Tibial artery (tissue), 4 donors: ENCODE measurements around the gene TUBA3C.

ENCODE experiments used
- DNase-seq, 2 donors: peaks; one replicate each; pipeline ENCODE4 v3.0.0-alpha.2; 2019
- H3K27ac ChIP-seq, 2 donors: fragments of 200-600 bp; sonication (generic) in 1 of 2; 1 replicate in 1 of 2; 2 replicates in 1 of 2; pipeline ENCODE4 v1.5.1; 2018 to 2019; ENCODE audit warnings: mild to moderate bottlenecking in 1 of 2
- H3K27me3 ChIP-seq, 2 donors: fragments of 200-600 bp; sonication (generic) in 1 of 2; one replicate each; pipeline versions ENCODE4 v1.5.1 to v1.6.0; 2016 to 2019
- H3K36me3 ChIP-seq, 3 donors: fragments of 200-600 bp; sonication (generic) in 2 of 3; one replicate each; pipeline ENCODE4 v1.5.1; 2016 to 2019; ENCODE audit warnings: mild to moderate bottlenecking in 2 of 3
- H3K4me1 ChIP-seq, 4 donors: fragments of 200-600 bp; sonication (generic) in 2 of 4; 1 replicate in 3 of 4; 2 replicates in 1 of 4; pipeline ENCODE4 v1.5.1; 2016 to 2019
- H3K4me3 ChIP-seq, 2 donors: fragments of 200-600 bp; sonication (generic) in 1 of 2; 1 replicate in 1 of 2; 2 replicates in 1 of 2; pipeline ENCODE4 v1.5.1; 2018 to 2019; ENCODE audit warnings: mild to moderate bottlenecking in 2 of 2
- H3K9me3 ChIP-seq, 3 donors: fragments of 200-600 bp; sonication (generic) in 1 of 3; one replicate each; pipeline ENCODE4 v1.5.1; 2016 to 2019
- CTCF ChIP-seq, 2 experiments: fragments of 200-600 bp in 1 of 2; fragments of 450-650 bp in 1 of 2; IDR thresholded peaks; one replicate each; pipeline ENCODE4 v1.5.1; 2017 to 2019; ENCODE audit warnings: antibody characterized with exemption in 2 of 2, mild to moderate bottlenecking in 1 of 2, moderate library complexity in 1 of 2
- intact Hi-C: fragments of 100-400 bp; cut with DNase I; formaldehyde crosslinking; loops from one replicate; pipeline ENCODE4 v1.15.0; 2023; ENCODE audit warnings: low total_unique reads

The TUBA3C gene

DNA sequence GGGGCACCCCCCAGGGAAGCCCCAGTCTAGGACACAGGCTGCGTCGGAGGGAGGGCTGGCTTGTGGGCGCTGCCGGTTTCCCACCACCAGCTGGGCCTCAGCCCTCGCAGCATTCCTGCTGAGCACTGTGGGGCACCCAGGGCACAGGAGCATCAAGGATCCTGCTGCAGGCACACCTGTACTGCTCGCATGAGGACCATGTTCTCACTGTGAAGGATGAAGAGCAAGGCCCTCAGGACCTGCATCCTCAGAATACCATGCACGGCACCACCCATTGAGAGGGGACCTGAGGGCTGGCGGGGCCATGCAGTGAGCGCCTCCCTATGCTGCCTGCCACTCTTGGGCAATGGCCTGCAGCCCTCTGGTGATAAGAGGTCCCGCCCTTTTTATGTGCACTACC, 31.4 kb downstream of the TUBA3C start:
- Histone ChIP-seq H3K4me3 (no peak overlapping the region), H3K9me3 (peaks cover 0 to 4% (median 0%) of the 10 kb centered on the region in 3 donors), H3K36me3 (no peaks in the 10 kb centered on the region), H3K4me1 (no peaks in the 10 kb centered on the region), H3K27ac (no peak overlapping the region), H3K27me3 (no peaks in the 10 kb centered on the region)
- DNase-seq, result no peak
- intact Hi-C loops, result no loop called here
- no peak for TF ChIP-seq CTCF (IDR thresholded peaks at IDR 0.05)

DNA sequence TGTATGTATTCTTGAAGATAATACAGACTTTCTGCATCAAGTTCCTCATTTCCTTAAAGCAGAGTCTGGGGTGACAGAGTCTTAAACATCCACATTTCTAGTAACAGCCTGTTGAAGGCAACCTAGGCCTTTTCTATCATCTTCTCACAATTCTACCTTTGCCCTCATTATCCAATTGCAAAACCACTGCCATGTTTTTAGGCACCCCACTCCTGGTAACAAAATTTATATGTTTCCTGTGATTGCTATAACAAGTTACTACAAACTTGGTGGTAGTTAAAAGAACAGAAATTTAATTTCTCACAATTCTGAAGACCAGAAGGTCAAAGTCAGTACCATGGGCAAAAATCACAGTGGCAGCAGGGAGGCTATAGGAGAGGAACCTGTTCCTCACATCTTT, 33.1 kb downstream of the TUBA3C start:
- Histone ChIP-seq H3K36me3 (no peaks in the 10 kb centered on the region), H3K9me3 (peaks cover 0 to 4% (median 0%) of the 10 kb centered on the region in 3 donors), H3K27ac (no peak overlapping the region), H3K4me1 (no peaks in the 10 kb centered on the region), H3K4me3 (no peak overlapping the region), H3K27me3 (no peaks in the 10 kb centered on the region)
- DNase-seq, result no peak
- intact Hi-C loops, result no loop called here
- no peak for TF ChIP-seq CTCF (IDR thresholded peaks at IDR 0.05)
